GM11168 (cell line): ENCODE results near the gene RNF10.

ENCODE experiments used
- in situ Hi-C: fragments of 300-500 bp; cut with MboI; formaldehyde crosslinking; loops from one replicate; pipeline ENCODE4 v1.12.0; 2022; ENCODE audit warnings: low sequenced_read_pairs; ENCODE audit not compliant: unreplicated experiment

RNF10 gene

DNA sequence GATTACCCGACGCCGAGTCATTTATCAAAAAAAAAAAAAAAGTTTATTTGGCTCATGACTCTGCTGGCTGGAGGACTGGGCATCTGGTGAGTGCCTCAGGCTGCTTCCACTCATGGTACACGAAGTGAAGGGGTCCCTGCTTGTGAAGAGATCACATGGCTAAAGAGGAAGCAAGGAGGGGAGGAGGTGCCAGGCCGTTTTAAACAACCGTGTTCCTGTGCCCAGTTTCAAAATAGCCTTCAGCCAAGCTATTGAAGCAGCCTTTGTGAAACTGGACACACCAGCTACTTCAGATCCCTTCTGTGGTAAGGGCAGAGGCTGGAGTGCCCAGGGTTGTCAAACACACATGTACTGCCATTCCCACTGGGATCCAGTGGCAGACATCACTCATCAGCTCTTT is 39.4 kb downstream of the RNF10 start:
- in situ Hi-C loops = no loop called here

DNA sequence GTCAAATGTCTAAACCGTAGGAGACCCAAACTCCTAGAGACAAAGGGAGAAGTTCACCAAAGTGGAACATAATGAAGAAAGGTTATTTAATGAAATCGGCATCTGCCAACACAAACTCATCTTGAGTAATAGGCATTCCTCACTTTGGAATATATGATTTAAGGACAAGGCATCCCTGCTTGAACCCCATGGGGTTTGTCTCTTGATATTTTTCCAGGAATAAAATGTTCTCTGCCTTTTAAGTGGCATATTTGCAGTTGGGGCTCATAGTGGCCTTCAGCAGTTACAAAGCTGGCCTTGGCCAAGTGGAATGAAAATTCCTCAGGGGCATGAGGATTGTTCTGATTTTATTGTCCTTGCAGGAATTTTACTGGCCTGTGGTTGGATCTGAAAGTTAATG is 40.0 kb downstream of the RNF10 start:
- in situ Hi-C loops = no loop called here

- in situ Hi-C loops = no loop called here
Observed at GRCh38 chr12:120579179-120579578, 45.0 kb downstream of the RNF10 start.

DNA sequence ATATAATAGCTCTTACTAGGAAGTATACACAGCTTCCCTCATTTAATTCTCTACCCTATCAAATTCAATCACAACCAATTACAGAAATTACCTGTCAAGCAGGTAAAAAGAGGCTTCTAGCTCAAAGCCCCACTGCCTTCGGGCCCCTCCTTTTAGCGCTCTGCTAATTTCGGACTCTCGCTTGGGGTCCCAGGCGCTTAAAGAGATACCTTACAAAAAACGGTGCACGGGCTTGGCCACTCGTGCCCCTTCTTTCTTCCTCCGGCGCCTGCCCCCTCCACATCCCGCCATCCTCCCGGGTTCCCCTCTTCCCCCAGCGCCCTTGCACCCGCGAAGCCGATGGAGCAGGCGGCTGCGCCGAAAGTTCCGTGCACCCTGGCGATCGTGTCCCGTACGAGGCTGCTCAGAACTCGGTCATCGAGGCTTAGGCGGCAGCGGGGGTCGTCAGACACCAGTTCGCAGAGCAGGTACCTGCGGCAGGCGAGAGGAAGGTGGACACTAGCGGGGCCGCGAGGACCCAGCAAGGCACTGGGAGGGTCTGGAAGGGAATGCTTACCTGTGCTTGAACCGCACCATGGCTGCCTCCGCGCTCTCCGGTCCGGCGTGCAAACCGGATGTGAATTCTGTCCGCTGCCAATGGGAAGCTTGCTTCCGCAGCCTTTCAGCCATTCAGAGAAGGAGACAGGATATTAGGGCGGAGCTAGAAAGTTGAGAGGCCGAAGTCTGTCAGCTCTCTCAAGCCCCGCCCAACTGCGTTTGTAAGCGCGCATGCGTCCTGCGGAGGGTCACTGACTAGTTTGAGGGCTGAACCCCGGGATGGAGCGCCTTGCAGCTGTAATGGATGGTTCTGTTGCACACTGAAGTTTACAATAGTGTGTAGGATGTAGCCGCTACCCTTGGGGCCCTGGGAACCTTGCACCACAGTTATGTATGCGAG is 46.9 kb downstream of the RNF10 start, which contains the start of gene POP5:
TSS of gene POP5 (minus strand) at position 616 of the 937 bp plus-strand sequence. CDS start at position 576, 40 bp downstream.
- in situ Hi-C loops = no loop called here

- in situ Hi-C loops = no loop called here
Observed at GRCh38 chr12:120581998-120582397, 47.8 kb downstream of the RNF10 start.

- in situ Hi-C loops = no loop called here
Observed at GRCh38 chr12:120583478-120584030, 49.4 kb downstream of the RNF10 start.

DNA sequence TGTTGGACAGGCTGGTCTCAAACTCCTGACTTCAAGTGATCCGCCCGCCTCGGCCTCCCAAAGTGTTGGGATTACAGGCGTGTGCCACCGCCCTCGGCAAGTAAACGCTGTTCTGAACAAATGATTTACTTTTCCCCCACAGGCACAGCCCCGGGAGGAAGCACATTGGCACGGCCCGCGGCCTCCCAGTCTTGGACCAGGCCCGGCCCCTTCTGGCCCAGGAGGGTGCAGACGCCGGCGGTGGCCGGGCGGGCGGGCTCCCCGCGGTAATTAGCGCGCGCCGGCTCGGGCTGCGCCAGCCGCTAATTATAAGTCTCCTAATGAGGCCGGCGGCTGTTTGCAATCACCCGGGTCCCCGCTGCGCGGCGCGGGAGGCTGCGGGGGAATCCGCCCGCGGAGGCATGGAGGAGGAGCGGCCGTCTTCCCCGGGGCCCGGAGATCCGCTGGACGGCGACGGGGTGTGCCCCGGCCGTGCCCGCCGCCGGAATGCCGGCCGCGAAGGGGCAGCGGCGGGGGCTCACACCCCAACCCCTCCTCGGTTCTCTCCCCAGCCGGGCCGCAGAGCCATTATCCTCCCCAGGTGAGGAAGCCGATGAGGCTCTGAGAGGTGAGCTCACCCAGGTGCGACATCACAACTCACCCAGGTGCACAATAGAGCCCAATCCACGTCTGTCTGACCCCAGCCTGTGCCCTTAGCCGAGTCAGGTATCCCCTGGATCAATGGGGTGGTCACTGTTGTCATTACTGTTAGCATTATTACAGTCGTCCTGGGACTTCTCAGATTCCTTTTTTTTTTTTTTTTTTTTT is 50.4 kb downstream of the RNF10 start:
- in situ Hi-C loops = no loop called here

- in situ Hi-C loops = no loop called here
Observed at GRCh38 chr12:120586206-120586605, 52.0 kb downstream of the RNF10 start.

GRCh38 chr12:120586860-120587259 is 52.7 kb downstream of the RNF10 start:
- in situ Hi-C loops = no loop called here

- in situ Hi-C loops = no loop called here
Observed at GRCh38 chr12:120588371-120588770, 54.2 kb downstream of the RNF10 start.

DNA sequence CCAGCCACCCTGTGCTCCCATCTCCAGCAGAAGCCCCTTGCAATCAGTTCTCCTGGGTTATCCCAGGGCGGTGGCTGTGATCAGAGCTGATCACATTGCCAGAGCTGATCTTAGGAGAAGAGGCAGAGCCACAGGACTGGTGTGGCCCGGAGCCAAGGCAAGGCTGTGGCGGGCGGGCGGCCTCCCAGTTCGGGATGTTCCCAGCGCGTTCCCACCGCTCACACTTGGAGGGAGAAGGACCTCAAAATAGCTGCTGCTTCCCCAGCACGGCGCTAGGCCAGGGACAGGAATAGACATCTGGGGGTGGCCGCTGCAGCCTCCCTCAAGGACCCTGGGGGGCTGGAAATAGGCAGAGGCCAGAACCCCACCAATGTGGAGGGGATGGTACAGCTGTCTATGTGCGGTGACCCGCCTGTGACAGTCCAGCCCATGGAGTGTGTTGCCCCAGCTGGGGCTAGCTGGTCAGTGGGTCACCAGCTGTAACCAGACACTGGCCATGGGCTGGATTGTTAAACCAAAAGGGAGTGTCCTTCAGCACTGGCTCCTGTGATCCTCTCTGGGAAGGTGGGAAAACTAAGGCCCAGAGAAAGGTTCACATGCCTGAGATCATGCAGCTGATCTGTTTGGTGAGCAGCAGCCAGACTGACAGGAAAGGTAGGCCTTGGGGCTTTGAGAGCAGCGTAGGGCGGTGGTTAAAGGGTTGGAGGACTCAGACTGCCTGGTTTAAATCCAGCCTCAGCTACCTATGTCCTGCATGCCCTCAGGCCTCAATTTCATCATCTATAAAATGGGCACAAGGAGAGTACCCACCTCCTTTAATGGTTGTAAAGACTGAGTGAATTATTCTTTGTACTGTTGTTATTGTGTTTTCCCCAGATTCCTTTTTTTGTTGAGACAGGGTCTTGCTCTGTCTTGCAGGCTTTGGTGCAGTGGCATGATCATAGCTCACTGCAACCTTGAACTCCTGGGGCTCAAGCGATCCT is 55.1 kb downstream of the RNF10 start:
- in situ Hi-C loops = no loop called here

- in situ Hi-C loops = no loop called here
Observed at GRCh38 chr12:120590741-120591407, 56.7 kb downstream of the RNF10 start.

GRCh38 chr12:120592121-120593049 is 58.2 kb downstream of the RNF10 start:
- in situ Hi-C loops = no loop called here

DNA sequence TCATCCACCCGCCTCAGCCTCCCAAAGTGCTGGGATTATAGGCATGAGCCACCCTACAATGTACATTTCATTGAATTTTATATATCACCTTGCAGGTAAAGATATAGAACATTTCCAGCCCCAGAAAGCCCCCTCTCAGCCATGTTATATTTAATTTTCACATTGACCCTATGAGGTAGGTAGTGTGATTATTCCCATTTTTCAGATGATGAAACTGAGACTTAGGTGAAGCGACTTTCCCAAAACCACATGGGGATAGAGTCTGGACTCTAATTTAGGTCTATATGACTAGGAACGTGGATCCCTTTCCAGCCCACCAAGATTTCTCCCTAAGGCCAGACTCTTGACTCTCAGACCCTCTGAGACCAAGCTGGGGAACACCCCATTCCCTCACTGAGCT is 62.7 kb downstream of the RNF10 start:
- in situ Hi-C loops = no loop called here

- in situ Hi-C loops = no loop called here
Observed at GRCh38 chr12:120597861-120598260, 63.7 kb downstream of the RNF10 start.

DNA sequence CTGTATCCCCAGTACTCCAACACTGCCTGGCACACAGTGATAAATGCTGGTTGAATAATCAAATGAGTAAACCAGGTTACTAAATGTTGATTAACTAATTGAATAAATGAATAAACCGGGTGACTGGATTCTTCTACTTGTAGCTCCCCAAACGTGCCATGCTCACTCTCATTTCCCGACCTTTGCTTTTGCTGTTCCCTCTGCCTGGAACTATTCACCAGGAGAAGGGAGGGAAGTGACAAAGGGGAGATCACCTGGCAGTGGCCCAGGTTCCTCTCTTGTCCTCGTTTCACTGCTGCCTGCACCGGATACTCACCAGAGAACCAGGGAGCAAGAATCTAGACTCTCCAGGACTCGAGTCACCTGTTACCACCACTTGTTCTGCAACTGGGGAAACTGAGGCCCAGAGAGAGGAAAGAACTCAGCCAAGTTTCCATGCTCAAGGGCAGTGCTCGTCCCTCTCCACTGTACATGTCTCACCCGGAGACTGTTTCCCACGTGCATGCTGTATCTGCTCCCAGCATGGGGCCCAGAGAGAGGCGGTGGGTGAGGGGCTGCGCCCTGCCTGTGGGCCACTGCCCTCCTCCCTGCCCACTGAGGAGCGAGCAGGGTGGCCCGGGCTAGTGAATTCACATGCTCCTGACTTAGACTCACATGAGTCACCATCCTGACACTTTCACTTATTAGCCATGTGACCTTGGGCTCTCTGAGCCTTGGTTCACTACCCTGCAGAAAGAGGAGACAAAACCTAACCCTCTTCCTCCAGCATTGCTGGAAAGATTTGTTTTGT is 64.7 kb downstream of the RNF10 start:
- in situ Hi-C loops = no loop called here
